ENCODE results near the gene SORCS1.

SORCS1 gene

DNA sequence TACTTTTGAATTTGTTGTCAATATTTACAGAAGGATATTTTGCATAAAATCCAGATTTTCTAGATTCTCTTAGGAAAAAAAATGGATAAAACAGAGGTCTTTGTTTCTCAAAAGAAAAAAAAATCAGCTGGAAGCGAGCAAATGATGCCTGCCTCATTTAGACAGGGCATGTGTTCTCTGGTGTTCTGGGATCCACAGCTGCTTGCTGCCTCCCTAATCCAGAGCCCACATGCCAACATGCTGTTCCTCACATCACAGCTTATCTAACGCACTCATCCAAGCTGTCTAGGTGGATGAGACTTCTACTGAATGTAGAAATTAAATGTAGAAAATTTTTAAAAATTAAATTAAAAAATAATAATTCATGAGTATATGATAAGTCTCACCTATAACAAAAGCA, 630.1 kb downstream of the SORCS1 start:
- Histone ChIP-seq H3K4me1 (ENCODE audit: insufficient read depth, low read length, severe bottlenecking) (no peaks in the 10 kb centered on the region), H3K4me3 (ENCODE audit: low read depth, low read length, poor library complexity, severe bottlenecking) (no peak overlapping the region), H3K9me2 (ENCODE audit: low read depth, low read length) (no peaks in the 10 kb centered on the region), H3K27me3 (ENCODE audit: insufficient read depth, low read length) (no peaks in the 10 kb centered on the region), H3K79me2 (ENCODE audit: insufficient read depth, low read length) (no peaks in the 10 kb centered on the region), H3K9ac (ENCODE audit: low read length) (no peak overlapping the region), H3F3A (ENCODE audit: insufficient read depth, low read length) (no peaks in the 10 kb centered on the region), H3K36me3 (ENCODE audit: insufficient read depth, low read length) (no peaks in the 10 kb centered on the region), H3K9me3 (ENCODE audit: low read length) (no peaks in the 10 kb centered on the region), H3K4me2 (ENCODE audit: low read length) (no peak overlapping the region), H2AFZ (ENCODE audit: low read length) (no peak overlapping the region), H3K27ac (ENCODE audit: low read depth, low read length, poor library complexity, severe bottlenecking) (no peak overlapping the region), H4K20me1 (ENCODE audit: insufficient read depth, low read length) (no peaks in the 10 kb centered on the region)
- TF ChIP-seq CTCF (IDR thresholded peaks at IDR 0.05; ENCODE audit: low read length) (no peak), EZH2 (IDR thresholded peaks at IDR 0.05; ENCODE audit: borderline replicate concordance, low read length) (no peak)

GRCh38 chr10:106528702-106529101, 635.8 kb downstream of the SORCS1 start:
- Histone ChIP-seq H3K27ac (ENCODE audit: low read depth, low read length, poor library complexity, severe bottlenecking) (no peak overlapping the region), H3K9me3 (ENCODE audit: low read length) (no peaks in the 10 kb centered on the region), H3K79me2 (ENCODE audit: insufficient read depth, low read length) (no peaks in the 10 kb centered on the region), H3K4me2 (ENCODE audit: low read length) (no peak overlapping the region), H3K4me1 (ENCODE audit: insufficient read depth, low read length, severe bottlenecking) (no peaks in the 10 kb centered on the region), H3F3A (ENCODE audit: insufficient read depth, low read length) (no peaks in the 10 kb centered on the region), H3K9me2 (ENCODE audit: low read depth, low read length) (no peaks in the 10 kb centered on the region), H3K9ac (ENCODE audit: low read length) (no peak overlapping the region), H3K27me3 (ENCODE audit: insufficient read depth, low read length) (no peaks in the 10 kb centered on the region), H2AFZ (ENCODE audit: low read length) (no peak overlapping the region), H3K36me3 (ENCODE audit: insufficient read depth, low read length) (no peaks in the 10 kb centered on the region), H4K20me1 (ENCODE audit: insufficient read depth, low read length) (no peaks in the 10 kb centered on the region), H3K4me3 (ENCODE audit: low read depth, low read length, poor library complexity, severe bottlenecking) (no peak overlapping the region)
- TF ChIP-seq EZH2 (IDR thresholded peaks at IDR 0.05; ENCODE audit: borderline replicate concordance, low read length), result no peak
- no peak for TF ChIP-seq CTCF (IDR thresholded peaks at IDR 0.05; ENCODE audit: low read length)

- H3K27ac ChIP-seq (ENCODE audit: low read depth, low read length, poor library complexity, severe bottlenecking), result no peak overlapping the region
- no peak overlapping the region for H3K9ac ChIP-seq (ENCODE audit: low read length)
- no peaks in the 10 kb centered on the region for H3K36me3 ChIP-seq (ENCODE audit: insufficient read depth, low read length)
- H3K79me2 ChIP-seq (ENCODE audit: insufficient read depth, low read length), result no peaks in the 10 kb centered on the region
- no peaks in the 10 kb centered on the region for H3K9me2 ChIP-seq (ENCODE audit: low read depth, low read length)
- no peak overlapping the region for H3K4me3 ChIP-seq (ENCODE audit: low read depth, low read length, poor library complexity, severe bottlenecking)
- no peak overlapping the region for H3K4me2 ChIP-seq (ENCODE audit: low read length)
- H3K4me1 ChIP-seq (ENCODE audit: insufficient read depth, low read length, severe bottlenecking), result no peaks in the 10 kb centered on the region
- no peaks in the 10 kb centered on the region for H4K20me1 ChIP-seq (ENCODE audit: insufficient read depth, low read length)
- H3K27me3 ChIP-seq (ENCODE audit: insufficient read depth, low read length), result no peaks in the 10 kb centered on the region
- H3K9me3 ChIP-seq (ENCODE audit: low read length), result no peaks in the 10 kb centered on the region
- TF ChIP-seq EZH2 (IDR thresholded peaks at IDR 0.05; ENCODE audit: borderline replicate concordance, low read length) (no peak), CTCF (IDR thresholded peaks at IDR 0.05; ENCODE audit: low read length) (no peak)
- H2AFZ ChIP-seq (ENCODE audit: low read length), result no peak overlapping the region
- H3F3A ChIP-seq (ENCODE audit: insufficient read depth, low read length), result no peaks in the 10 kb centered on the region
Measured at GRCh38 chr10:106525835-106526234, 638.7 kb downstream of the SORCS1 start.
